Measurements from ENCODE around the gene TSPAN9.

DNA sequence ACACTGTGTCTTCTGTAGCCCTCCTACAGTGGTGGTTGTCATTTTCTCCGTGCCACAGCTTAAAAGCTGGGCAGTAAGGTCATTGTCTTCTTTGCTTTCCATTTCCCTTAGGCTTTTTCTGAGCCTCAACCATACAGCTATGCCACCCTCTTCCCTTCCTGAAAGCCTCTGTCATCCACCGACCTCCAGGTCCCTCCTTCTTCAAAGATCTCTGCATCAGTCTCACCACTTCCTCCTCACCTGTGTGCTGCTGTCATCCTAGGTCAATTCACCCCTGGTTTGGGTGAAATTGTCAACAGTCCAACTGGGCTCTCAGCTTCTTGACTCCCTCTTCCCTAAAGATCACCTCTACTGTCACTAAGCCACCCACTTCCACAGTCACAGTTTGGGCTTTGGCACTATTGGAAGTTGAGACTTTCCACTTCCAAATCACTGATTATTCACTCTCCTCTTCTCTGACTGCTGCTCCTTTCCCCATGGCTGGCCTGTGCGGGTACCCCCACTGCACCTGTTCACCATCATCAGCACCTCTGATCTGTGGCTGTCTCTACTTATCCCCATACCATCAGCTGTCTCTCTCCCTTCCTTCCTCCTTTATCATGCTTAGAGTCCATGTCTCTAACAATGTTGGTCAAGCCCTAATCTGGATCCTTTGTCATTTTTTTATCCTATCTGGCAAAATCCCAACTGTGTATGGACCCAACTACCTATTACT is 15.5 kb upstream of the TSPAN9 start:
- no peak for TF ChIP-seq POLR2A (IDR thresholded peaks at IDR 0.05)
- TF ChIP-seq, protein P1, sequence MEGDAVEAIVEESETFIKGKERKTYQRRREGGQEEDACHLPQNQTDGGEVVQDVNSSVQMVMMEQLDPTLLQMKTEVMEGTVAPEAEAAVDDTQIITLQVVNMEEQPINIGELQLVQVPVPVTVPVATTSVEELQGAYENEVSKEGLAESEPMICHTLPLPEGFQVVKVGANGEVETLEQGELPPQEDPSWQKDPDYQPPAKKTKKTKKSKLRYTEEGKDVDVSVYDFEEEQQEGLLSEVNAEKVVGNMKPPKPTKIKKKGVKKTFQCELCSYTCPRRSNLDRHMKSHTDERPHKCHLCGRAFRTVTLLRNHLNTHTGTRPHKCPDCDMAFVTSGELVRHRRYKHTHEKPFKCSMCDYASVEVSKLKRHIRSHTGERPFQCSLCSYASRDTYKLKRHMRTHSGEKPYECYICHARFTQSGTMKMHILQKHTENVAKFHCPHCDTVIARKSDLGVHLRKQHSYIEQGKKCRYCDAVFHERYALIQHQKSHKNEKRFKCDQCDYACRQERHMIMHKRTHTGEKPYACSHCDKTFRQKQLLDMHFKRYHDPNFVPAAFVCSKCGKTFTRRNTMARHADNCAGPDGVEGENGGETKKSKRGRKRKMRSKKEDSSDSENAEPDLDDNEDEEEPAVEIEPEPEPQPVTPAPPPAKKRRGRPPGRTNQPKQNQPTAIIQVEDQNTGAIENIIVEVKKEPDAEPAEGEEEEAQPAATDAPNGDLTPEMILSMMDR (IDR thresholded peaks at IDR 0.05) = no peak

Data from lower leg skin (tissue), 3 donors.